CD4-positive, alpha-beta T cell (primary cell): Measurements from ENCODE around the gene NMU. TPM values are rescaled to one million over a fixed set of nuclear protein-coding genes. Genes with fewer than 3 reads are reported as not detected.
"Not testable (repeated sequence)": the region's sequence is repeated elsewhere in the genome, so short reads cannot be mapped to it uniquely, and the experiment has no call there.

Experiments
- ATAC-seq: fragments of 200-7000 bp; cut with Tn5 transposase; one replicate; pipeline ENCODE4 v1.10.0; 2022; ENCODE audit warnings: mild to moderate bottlenecking; ENCODE audit not compliant: poor library complexity
- CTCF ChIA-PET: fragments of 350-600 bp; sonication (Branson Sonifier 250); formaldehyde crosslinking; loops from one replicate; lab custom pipeline; 2021; ENCODE audit warnings: antibody characterized with exemption, inconsistent platforms; lab: Charles Lee
- POLR2A ChIA-PET: fragments of 350-600 bp; sonication (Branson Sonifier 250); formaldehyde crosslinking; loops from one replicate; lab custom pipeline; 2021; ENCODE audit warnings: antibody characterized with exemption, inconsistent platforms; lab: Charles Lee
- DNase-seq, 14 experiments: peaks; one replicate each; pipeline ENCODE4 v3.0.0-alpha.2; 2013 to 2020; ENCODE audit warnings: mixed read lengths in 2 of 14
- H3K27ac ChIP-seq, 2 donors: one replicate each; pipeline versions ENCODE4 v1.5.1 to v1.7.0; 2013; ENCODE audit warnings: low read length in 2 of 2, low read depth in 1 of 2, mild to moderate bottlenecking in 1 of 2
- H3K27me3 ChIP-seq, 2 experiments: 1 replicate in 1 of 2; 2 replicates in 1 of 2; pipeline versions ENCODE4 v1.6.1 to v1.7.0; 2013; ENCODE audit warnings: low read length in 2 of 2, control low read depth in 1 of 2, mild to moderate bottlenecking in 1 of 2, moderate library complexity in 1 of 2; ENCODE audit not compliant: insufficient read depth in 2 of 2, control insufficient read depth in 1 of 2
- H3K36me3 ChIP-seq: one replicate; pipeline ENCODE4 v1.6.1; 2013; ENCODE audit warnings: low read length, control low read depth; ENCODE audit not compliant: insufficient read depth
- H3K4me1 ChIP-seq: one replicate; pipeline ENCODE4 v1.6.1; 2013; ENCODE audit warnings: low read length, control low read depth; ENCODE audit not compliant: insufficient read depth
- H3K4me3 ChIP-seq: one replicate; pipeline ENCODE4 v1.5.1; 2013; ENCODE audit warnings: mild to moderate bottlenecking, low read length, moderate library complexity
- H3K9me3 ChIP-seq, 2 experiments: 1 replicate in 1 of 2; 2 replicates in 1 of 2; pipeline versions ENCODE4 v1.6.1 to v1.7.0; 2013; ENCODE audit warnings: low read length in 2 of 2, mild to moderate bottlenecking in 2 of 2, control low read depth in 1 of 2, moderate library complexity in 1 of 2; ENCODE audit not compliant: control insufficient read depth in 1 of 2, insufficient read depth in 1 of 2
- H3K27ac Mint-ChIP-seq: one replicate; pipeline ENCODE4 v1.8.0; 2020; ENCODE audit warnings: mixed read lengths
- H3K27me3 Mint-ChIP-seq: one replicate; pipeline ENCODE4 v1.8.0; 2021; ENCODE audit warnings: mixed read lengths
- H3K36me3 Mint-ChIP-seq: one replicate; pipeline ENCODE4 v1.8.0; 2021; ENCODE audit warnings: low read depth, mixed read lengths
- H3K4me1 Mint-ChIP-seq: one replicate; pipeline ENCODE4 v1.8.0; 2021; ENCODE audit warnings: low read depth, mixed read lengths
- H3K4me3 Mint-ChIP-seq: one replicate; pipeline ENCODE4 v1.8.0; 2020; ENCODE audit warnings: mild to moderate bottlenecking, mixed read lengths
- H3K9me3 Mint-ChIP-seq: one replicate; pipeline ENCODE4 v1.8.0; 2020; ENCODE audit warnings: mixed read lengths
- CTCF ChIP-seq: fragments of 200-600 bp; IDR thresholded peaks from one replicate; pipeline ENCODE4 v1.8.0; 2022; ENCODE audit warnings: antibody characterized with exemption, mild to moderate bottlenecking
- intact Hi-C, 2 experiments: fragments of 100-400 bp; cut with DNase I in 1 of 2; cut with micrococcal nuclease in 1 of 2; formaldehyde crosslinking; loops; one replicate each; pipeline versions ENCODE4 v1.15.1 to v1.9.0; 2023 to 2025; cut with DNase I, micrococcal nuclease
- total RNA-seq, 174 experiments: library from RNA in 2 of 174; stranded (reverse) in 2 of 174; gene quantifications; one replicate each; pipeline ENCODE4 v1.2.3 and lab custom pipeline; 2021 to 2026

Gene NMU
- total RNA-seq, 2 experiments from 2014 or later: not detected

GRCh38 chr4:55625835-55626234 is 10.3 kb downstream of the NMU start:
- intact Hi-C loops: no loop called here
- no peak overlapping the region for H3K4me3 Mint-ChIP-seq
- no peak overlapping the region for H3K27ac Mint-ChIP-seq
- Histone ChIP-seq H3K27me3 (peaks cover 0 to 10% of the 10 kb centered on the region in 2 experiments), H3K4me1 (no peaks in the 10 kb centered on the region), H3K27ac (no peak overlapping the region), H3K36me3 (no peaks in the 10 kb centered on the region), H3K9me3 (no peaks in the 10 kb centered on the region), H3K4me3 (no peak overlapping the region)
- ChIA-PET POLR2A (no interaction called here), CTCF (no interaction called here)
- no peaks in the 10 kb centered on the region for H3K4me1 Mint-ChIP-seq
- DNase-seq (no peak), ATAC-seq (no peak)
- H3K9me3 Mint-ChIP-seq: no peaks in the 10 kb centered on the region
- H3K27me3 Mint-ChIP-seq: peaks cover 11% of the 10 kb centered on the region
- no peak for TF ChIP-seq CTCF
- H3K36me3 Mint-ChIP-seq: no peaks in the 10 kb centered on the region

GRCh38 chr4:55624063-55624462 is 12.0 kb downstream of the NMU start:
- H3K27ac ChIP-seq, H3K4me3 ChIP-seq, intact Hi-C loops, CTCF ChIA-PET, H3K27ac Mint-ChIP-seq, H3K27me3 ChIP-seq, DNase-seq, POLR2A ChIA-PET, H3K9me3 ChIP-seq, H3K4me1 ChIP-seq, H3K36me3 Mint-ChIP-seq, H3K4me3 Mint-ChIP-seq, H3K27me3 Mint-ChIP-seq, H3K36me3 ChIP-seq, H3K9me3 Mint-ChIP-seq, H3K4me1 Mint-ChIP-seq, ATAC-seq: not testable (repeated sequence)

- TF ChIP-seq CTCF: peak; percentile 45
- no peaks in the 10 kb centered on the region for H3K36me3 ChIP-seq
- H3K9me3 ChIP-seq: no peaks in the 10 kb centered on the region
- intact Hi-C loops: no loop called here
- no peaks in the 10 kb centered on the region for H3K4me1 Mint-ChIP-seq
- H3K27me3 Mint-ChIP-seq: no peaks in the 10 kb centered on the region
- no peaks in the 10 kb centered on the region for H3K4me1 ChIP-seq
- CTCF ChIA-PET: no interaction called here
- H3K36me3 Mint-ChIP-seq: no peaks in the 10 kb centered on the region
- no peak overlapping the region for H3K4me3 ChIP-seq
- H3K27ac ChIP-seq: no peak overlapping the region
- ATAC-seq (no peak), DNase-seq (no peak)
- no peak overlapping the region for H3K27ac Mint-ChIP-seq
- H3K4me3 Mint-ChIP-seq: no peak overlapping the region
- POLR2A ChIA-PET: no interaction called here
- no peaks in the 10 kb centered on the region for H3K27me3 ChIP-seq
- no peaks in the 10 kb centered on the region for H3K9me3 Mint-ChIP-seq
Measured at GRCh38 chr4:55618546-55619143, 17.5 kb downstream of the NMU start.

- POLR2A ChIA-PET: no interaction called here
- intact Hi-C loops: no loop called here
- CTCF ChIA-PET: no interaction called here
- no peak for ATAC-seq
- H3K4me3 Mint-ChIP-seq: no peak overlapping the region
- H3K9me3 ChIP-seq: no peaks in the 10 kb centered on the region
- no peaks in the 10 kb centered on the region for H3K4me1 Mint-ChIP-seq
- H3K4me3 ChIP-seq: no peak overlapping the region
- DNase-seq: no peak
- H3K9me3 Mint-ChIP-seq: no peaks in the 10 kb centered on the region
- no peaks in the 10 kb centered on the region for H3K36me3 Mint-ChIP-seq
- no peak overlapping the region for H3K27ac ChIP-seq
- H3K27me3 Mint-ChIP-seq: no peaks in the 10 kb centered on the region
- H3K36me3 ChIP-seq: no peaks in the 10 kb centered on the region
- H3K27ac Mint-ChIP-seq: no peak overlapping the region
- no peaks in the 10 kb centered on the region for H3K27me3 ChIP-seq
- H3K4me1 ChIP-seq: no peaks in the 10 kb centered on the region
- TF ChIP-seq CTCF: no peak
Measured at GRCh38 chr4:55617587-55618197, 18.4 kb downstream of the NMU start.
